MM.1S (cell line): ENCODE results near the gene ITPKC.

ENCODE experiments used
- EZH2 ChIP-seq: fragments of 300-600 bp; sonication (generic); optimal IDR thresholded peaks from 2 replicates; pipeline ENCODE3; 2017; ENCODE audit warnings: low read depth, mild to moderate bottlenecking, antibody characterized with exemption, low read length, mixed read lengths
- EZH2phosphoT487 ChIP-seq: fragments of 300-600 bp; sonication (generic); IDR thresholded peaks from 2 replicates; pipeline ENCODE4 v1.6.1; 2018; ENCODE audit warnings: antibody characterized with exemption, low read length
- TF ChIP-seq, protein P1 (sequence below): fragments of 300-600 bp; sonication (generic); IDR thresholded peaks from 2 replicates; pipeline ENCODE4 v1.5.1; 2016; ENCODE audit warnings: antibody characterized with exemption, low read length, mixed read lengths

DNA sequence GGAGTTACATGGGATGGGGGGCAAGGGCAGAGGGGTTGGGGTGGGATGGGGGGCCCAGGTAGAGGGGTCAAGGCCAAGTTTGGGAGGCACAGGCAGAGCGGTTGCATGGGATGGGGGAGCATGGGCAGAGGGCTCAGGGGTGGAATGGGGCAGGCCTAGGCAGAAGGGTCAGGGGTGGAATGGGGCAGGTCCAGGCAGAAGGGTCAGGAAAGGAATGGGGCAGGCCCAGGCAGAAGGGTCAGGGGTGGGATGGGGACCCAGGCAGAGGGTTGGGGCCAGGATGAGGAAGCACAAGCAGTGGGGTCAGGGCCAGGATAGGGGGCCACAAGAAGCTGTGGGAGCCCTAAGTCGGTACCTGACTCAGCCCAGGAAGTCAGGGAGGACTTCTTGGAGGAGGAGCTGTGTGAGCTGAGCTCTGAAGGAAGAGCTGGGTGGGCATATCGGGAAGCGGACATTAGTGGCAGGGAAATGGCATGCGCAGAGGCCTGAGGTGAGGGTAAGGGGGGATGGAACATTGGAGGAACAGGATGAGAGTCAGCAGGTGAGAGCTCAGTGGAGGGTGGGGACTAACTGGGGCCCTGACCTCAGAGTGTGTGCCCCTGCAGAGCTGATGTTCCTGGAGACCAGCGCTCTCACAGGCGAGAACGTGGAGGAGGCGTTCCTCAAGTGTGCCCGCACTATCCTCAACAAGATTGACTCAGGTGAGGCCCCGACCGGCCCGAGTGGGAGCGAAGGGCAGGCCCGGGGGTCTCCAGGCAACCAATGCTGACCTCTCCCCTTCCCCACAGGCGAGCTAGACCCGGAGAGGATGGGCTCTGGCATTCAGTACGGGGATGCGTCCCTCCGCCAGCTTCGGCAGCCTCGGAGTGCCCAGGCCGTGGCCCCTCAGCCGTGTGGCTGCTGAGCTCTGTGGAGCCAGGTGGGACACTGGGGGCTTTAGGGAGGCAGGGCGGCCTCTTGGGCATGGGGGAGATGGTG, 69.4 kb downstream of the ITPKC start:
- TF ChIP-seq, protein P1, sequence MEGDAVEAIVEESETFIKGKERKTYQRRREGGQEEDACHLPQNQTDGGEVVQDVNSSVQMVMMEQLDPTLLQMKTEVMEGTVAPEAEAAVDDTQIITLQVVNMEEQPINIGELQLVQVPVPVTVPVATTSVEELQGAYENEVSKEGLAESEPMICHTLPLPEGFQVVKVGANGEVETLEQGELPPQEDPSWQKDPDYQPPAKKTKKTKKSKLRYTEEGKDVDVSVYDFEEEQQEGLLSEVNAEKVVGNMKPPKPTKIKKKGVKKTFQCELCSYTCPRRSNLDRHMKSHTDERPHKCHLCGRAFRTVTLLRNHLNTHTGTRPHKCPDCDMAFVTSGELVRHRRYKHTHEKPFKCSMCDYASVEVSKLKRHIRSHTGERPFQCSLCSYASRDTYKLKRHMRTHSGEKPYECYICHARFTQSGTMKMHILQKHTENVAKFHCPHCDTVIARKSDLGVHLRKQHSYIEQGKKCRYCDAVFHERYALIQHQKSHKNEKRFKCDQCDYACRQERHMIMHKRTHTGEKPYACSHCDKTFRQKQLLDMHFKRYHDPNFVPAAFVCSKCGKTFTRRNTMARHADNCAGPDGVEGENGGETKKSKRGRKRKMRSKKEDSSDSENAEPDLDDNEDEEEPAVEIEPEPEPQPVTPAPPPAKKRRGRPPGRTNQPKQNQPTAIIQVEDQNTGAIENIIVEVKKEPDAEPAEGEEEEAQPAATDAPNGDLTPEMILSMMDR: no peak
- TF ChIP-seq EZH2: no peak
- TF ChIP-seq EZH2phosphoT487: no peak
